ENCODE results near the gene CHRNA7.

- TF ChIP-seq CTCF (IDR thresholded peaks at IDR 0.05) (no peak), POLR2A (IDR thresholded peaks at IDR 0.05) (no peak)
Measured at GRCh38 chr15:32057876-32058425, 27.6 kb downstream of the CHRNA7 start.
